ENCODE data around the gene TDP1. TPM values are rescaled to one million over a fixed set of nuclear protein-coding genes. Genes with fewer than 3 reads are reported as not detected.

The TDP1 gene
- total RNA-seq, 2 donors from 2014 or later: 11.2 to 21.4 TPM

GRCh38 chr14:89956661-89957009 lies 908 bp downstream of the TDP1 start:
- TF ChIP-seq CTCF (IDR thresholded peaks at IDR 0.05): no peak
- H3K27me3 ChIP-seq (replicated peaks; ENCODE audit: insufficient read depth): no peaks in the 10 kb centered on the region
- peaks cover 9 to 19% of the 10 kb centered on the region in 2 donors for H3K4me1 ChIP-seq (ENCODE audit: control insufficient read depth in 1 of 2, low read depth in 2 of 2)
- H3K4me3 ChIP-seq: peak overlapping the region; percentile 94
- DNase-seq (ENCODE audit: low spot score) (no peak), ATAC-seq (ENCODE audit: insufficient number of reproducible peaks, low FRiP score, low read depth) (no peak)
- no peaks in the 10 kb centered on the region for H3K9me3 ChIP-seq
- H3K36me3 ChIP-seq: no peaks in the 10 kb centered on the region
- H3K27ac ChIP-seq: peak overlapping the region; percentile 80 to 95

GRCh38 chr14:89957376-89957775 lies 1.6 kb downstream of the TDP1 start:
- ATAC-seq (ENCODE audit: insufficient number of reproducible peaks, low FRiP score, low read depth) (no peak), DNase-seq (ENCODE audit: low spot score) (no peak)
- no peaks in the 10 kb centered on the region for H3K27me3 ChIP-seq (replicated peaks; ENCODE audit: insufficient read depth)
- no peaks in the 10 kb centered on the region for H3K9me3 ChIP-seq
- no peak for TF ChIP-seq CTCF (IDR thresholded peaks at IDR 0.05)
- H3K4me1 ChIP-seq (ENCODE audit: control insufficient read depth in 1 of 2, low read depth in 2 of 2): peaks cover 9 to 19% of the 10 kb centered on the region in 2 donors
- H3K4me3 ChIP-seq: no peak overlapping the region
- H3K36me3 ChIP-seq: no peaks in the 10 kb centered on the region
- H3K27ac ChIP-seq: no peak overlapping the region

GRCh38 chr14:89957791-89958190 lies 2.1 kb downstream of the TDP1 start:
- Histone ChIP-seq H3K27ac (no peak overlapping the region), H3K9me3 (no peaks in the 10 kb centered on the region), H3K4me1 (ENCODE audit: control insufficient read depth in 1 of 2, low read depth in 2 of 2) (peaks cover 9 to 19% of the 10 kb centered on the region in 2 donors), H3K4me3 (no peak overlapping the region), H3K27me3 (replicated peaks; ENCODE audit: insufficient read depth) (no peaks in the 10 kb centered on the region), H3K36me3 (no peaks in the 10 kb centered on the region)
- no peak for TF ChIP-seq CTCF (IDR thresholded peaks at IDR 0.05)
- no peak for DNase-seq (ENCODE audit: low spot score)
- ATAC-seq (ENCODE audit: insufficient number of reproducible peaks, low FRiP score, low read depth): no peak

GRCh38 chr14:89958966-89959365 lies 3.2 kb downstream of the TDP1 start:
- Histone ChIP-seq H3K9me3 (no peaks in the 10 kb centered on the region), H3K4me1 (ENCODE audit: control insufficient read depth in 1 of 2, low read depth in 2 of 2) (peaks cover 5 to 15% of the 10 kb centered on the region in 2 donors), H3K4me3 (no peak overlapping the region), H3K27ac (no peak overlapping the region), H3K36me3 (peaks cover 6% of the 10 kb centered on the region), H3K27me3 (replicated peaks; ENCODE audit: insufficient read depth) (no peaks in the 10 kb centered on the region)
- TF ChIP-seq CTCF (IDR thresholded peaks at IDR 0.05): no peak
- DNase-seq (ENCODE audit: low spot score): no peak
- no peak for ATAC-seq (ENCODE audit: insufficient number of reproducible peaks, low FRiP score, low read depth)

- no peak for TF ChIP-seq CTCF (IDR thresholded peaks at IDR 0.05)
- DNase-seq (ENCODE audit: low spot score) (no peak), ATAC-seq (ENCODE audit: insufficient number of reproducible peaks, low FRiP score, low read depth) (no peak)
- H3K4me3 ChIP-seq: no peak overlapping the region
- peaks cover 4 to 12% of the 10 kb centered on the region in 2 donors for H3K4me1 ChIP-seq (ENCODE audit: control insufficient read depth in 1 of 2, low read depth in 2 of 2)
- H3K36me3 ChIP-seq: peaks cover 6% of the 10 kb centered on the region
- H3K27ac ChIP-seq: no peak overlapping the region
- H3K27me3 ChIP-seq (replicated peaks; ENCODE audit: insufficient read depth): no peaks in the 10 kb centered on the region
- H3K9me3 ChIP-seq: no peaks in the 10 kb centered on the region
Measured at GRCh38 chr14:89959853-89960445, 4.2 kb downstream of the TDP1 start.
